Gastrocnemius medialis (tissue), 4 donors: Measurements from ENCODE around the gene PBRM1. TPM values are rescaled to one million over a fixed set of nuclear protein-coding genes. Genes with fewer than 3 reads are reported as not detected.

Experiments
- ATAC-seq, 2 donors: fragments of 150-250 bp; one replicate each; pipeline ENCODE4 v1.9.1; 2016
- DNase-seq, 2 donors: peaks; one replicate each; pipeline ENCODE4 v3.0.0-alpha.2; 2019
- H3K27ac ChIP-seq, 4 donors: fragments of 200-600 bp; sonication (generic); 1 replicate in 1 of 4; 2 replicates in 3 of 4; pipeline ENCODE4 v1.5.1; 2016 to 2018; ENCODE audit warnings: mild to moderate bottlenecking in 2 of 4, moderate library complexity in 1 of 4
- H3K27me3 ChIP-seq, 3 donors: fragments of 200-600 bp; sonication (generic) in 2 of 3; 1 replicate in 1 of 3; 2 replicates in 2 of 3; pipeline versions ENCODE4 v1.5.1 to v1.6.0; 2016 to 2019; ENCODE audit warnings: mild to moderate bottlenecking in 1 of 3, moderate library complexity in 1 of 3
- H3K36me3 ChIP-seq, 2 donors: fragments of 200-600 bp; sonication (generic) in 1 of 2; one replicate each; pipeline ENCODE4 v1.5.1; 2017 to 2018
- H3K4me1 ChIP-seq, 2 donors: fragments of 200-600 bp; sonication (generic) in 1 of 2; one replicate each; pipeline ENCODE4 v1.5.1; 2016 to 2017; ENCODE audit warnings: mild to moderate bottlenecking in 2 of 2
- H3K4me3 ChIP-seq, 4 donors: fragments of 200-600 bp; sonication (generic) in 3 of 4; 1 replicate in 1 of 4; 2 replicates in 3 of 4; pipeline ENCODE4 v1.5.1; 2016 to 2019; ENCODE audit warnings: mild to moderate bottlenecking in 2 of 4
- H3K9me3 ChIP-seq, 3 donors: fragments of 200-600 bp; sonication (generic) in 2 of 3; 1 replicate in 1 of 3; 2 replicates in 2 of 3; pipeline ENCODE4 v1.5.1; 2016 to 2019
- POLR2A ChIP-seq, 2 donors: fragments of 450-650 bp; IDR thresholded peaks; one replicate each; pipeline ENCODE4 v1.6.1; 2017; ENCODE audit warnings: antibody characterized with exemption in 2 of 2, mild to moderate bottlenecking in 2 of 2, moderate library complexity in 2 of 2
- in situ Hi-C, 4 donors: fragments of 200-750 bp; cut with MboI; loops; one replicate each; pipeline versions ENCODE4 v1.15.0 to v1.8.0; 2017; ENCODE audit warnings: low sequenced_read_pairs in 4 of 4
- intact Hi-C: fragments of 100-400 bp; cut with DNase I; formaldehyde crosslinking; loops from one replicate; pipeline ENCODE4 v1.15.1; 2023; ENCODE audit warnings: low total_unique reads
- total RNA-seq, 4 donors: library from RNA; depleted of rRNA; stranded (reverse); fragments of >200 nt; gene quantifications; one replicate each; pipeline versions ENCODE4 v1.1.0 to v1.2.3, GENCODE V29; 2016
- TF ChIP-seq, protein P1 (sequence below), 5 experiments: fragments of 450-650 bp in 3 of 5; fragments of 200-600 bp in 2 of 5; sonication (generic) in 2 of 5; IDR thresholded peaks in 4 of 5; conservative IDR thresholded peaks in 1 of 5; 1 replicate in 4 of 5; 2 replicates in 1 of 5; pipeline ENCODE4 v1.5.1; 2016 to 2019; ENCODE audit warnings: antibody characterized with exemption in 5 of 5, mild to moderate bottlenecking in 3 of 5, moderate library complexity in 3 of 5

The PBRM1 gene
- total RNA-seq, 4 donors from 2014 or later, result 22.9 to 45.2 (median 27.5) TPM

DNA sequence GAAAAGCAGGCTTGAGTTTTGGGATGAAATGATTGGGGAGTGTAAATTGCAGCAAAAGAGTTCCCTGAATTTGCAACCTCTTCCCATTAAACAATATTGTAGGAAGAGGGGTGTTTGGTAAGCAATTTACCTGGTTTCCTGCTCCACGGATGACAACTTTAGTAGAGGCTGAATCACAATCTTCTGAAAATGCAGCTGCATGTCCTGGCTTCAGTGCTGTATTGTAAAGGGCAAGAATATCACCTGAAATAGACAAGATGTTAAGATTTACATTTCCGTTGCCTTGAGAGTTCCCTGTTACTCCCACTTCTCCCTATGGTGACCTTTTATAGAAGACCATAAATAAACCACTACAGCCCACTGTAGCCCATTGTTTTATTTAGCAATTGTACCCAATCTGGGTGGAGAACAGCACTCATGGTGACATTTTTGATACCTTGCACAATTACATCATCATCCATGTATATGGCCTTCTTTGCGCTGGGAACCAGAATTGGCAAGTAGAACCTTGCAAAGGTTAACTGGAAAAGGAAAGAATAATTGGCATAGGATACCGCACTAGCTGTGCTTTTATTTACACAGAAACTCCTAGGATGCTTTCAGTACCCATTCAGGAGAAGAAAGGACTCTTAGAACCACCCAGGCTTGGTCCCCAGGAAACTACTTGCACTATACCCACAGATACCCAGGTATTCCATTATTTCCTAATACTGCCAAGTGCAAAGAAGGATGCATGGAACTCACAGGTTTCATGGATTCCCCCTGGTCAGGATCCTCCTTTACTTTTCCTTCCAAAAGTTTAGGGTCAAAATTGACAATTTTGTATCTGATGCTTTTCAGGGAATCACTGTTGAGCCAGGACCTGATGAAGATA lies 10.3 kb upstream of the PBRM1 start:
- Histone ChIP-seq H3K27ac (no peak overlapping the region), H3K9me3 (no peaks in the 10 kb centered on the region), H3K4me3 (no peak overlapping the region), H3K36me3 (peaks cover 12 to 72% of the 10 kb centered on the region in 2 donors), H3K4me1 (no peaks in the 10 kb centered on the region), H3K27me3 (no peaks in the 10 kb centered on the region)
- ATAC-seq, result no peak
- DNase-seq, result no peak
- in situ Hi-C loops (no loop called here), intact Hi-C loops (no loop called here)
- TF ChIP-seq POLR2A (IDR thresholded peaks at IDR 0.05), result no peak
- TF ChIP-seq, protein P1, sequence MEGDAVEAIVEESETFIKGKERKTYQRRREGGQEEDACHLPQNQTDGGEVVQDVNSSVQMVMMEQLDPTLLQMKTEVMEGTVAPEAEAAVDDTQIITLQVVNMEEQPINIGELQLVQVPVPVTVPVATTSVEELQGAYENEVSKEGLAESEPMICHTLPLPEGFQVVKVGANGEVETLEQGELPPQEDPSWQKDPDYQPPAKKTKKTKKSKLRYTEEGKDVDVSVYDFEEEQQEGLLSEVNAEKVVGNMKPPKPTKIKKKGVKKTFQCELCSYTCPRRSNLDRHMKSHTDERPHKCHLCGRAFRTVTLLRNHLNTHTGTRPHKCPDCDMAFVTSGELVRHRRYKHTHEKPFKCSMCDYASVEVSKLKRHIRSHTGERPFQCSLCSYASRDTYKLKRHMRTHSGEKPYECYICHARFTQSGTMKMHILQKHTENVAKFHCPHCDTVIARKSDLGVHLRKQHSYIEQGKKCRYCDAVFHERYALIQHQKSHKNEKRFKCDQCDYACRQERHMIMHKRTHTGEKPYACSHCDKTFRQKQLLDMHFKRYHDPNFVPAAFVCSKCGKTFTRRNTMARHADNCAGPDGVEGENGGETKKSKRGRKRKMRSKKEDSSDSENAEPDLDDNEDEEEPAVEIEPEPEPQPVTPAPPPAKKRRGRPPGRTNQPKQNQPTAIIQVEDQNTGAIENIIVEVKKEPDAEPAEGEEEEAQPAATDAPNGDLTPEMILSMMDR (IDR thresholded peaks at IDR 0.05 in 4 of 5, conservative IDR thresholded peaks at IDR 0.05 in 1 of 5), result no peak

DNA sequence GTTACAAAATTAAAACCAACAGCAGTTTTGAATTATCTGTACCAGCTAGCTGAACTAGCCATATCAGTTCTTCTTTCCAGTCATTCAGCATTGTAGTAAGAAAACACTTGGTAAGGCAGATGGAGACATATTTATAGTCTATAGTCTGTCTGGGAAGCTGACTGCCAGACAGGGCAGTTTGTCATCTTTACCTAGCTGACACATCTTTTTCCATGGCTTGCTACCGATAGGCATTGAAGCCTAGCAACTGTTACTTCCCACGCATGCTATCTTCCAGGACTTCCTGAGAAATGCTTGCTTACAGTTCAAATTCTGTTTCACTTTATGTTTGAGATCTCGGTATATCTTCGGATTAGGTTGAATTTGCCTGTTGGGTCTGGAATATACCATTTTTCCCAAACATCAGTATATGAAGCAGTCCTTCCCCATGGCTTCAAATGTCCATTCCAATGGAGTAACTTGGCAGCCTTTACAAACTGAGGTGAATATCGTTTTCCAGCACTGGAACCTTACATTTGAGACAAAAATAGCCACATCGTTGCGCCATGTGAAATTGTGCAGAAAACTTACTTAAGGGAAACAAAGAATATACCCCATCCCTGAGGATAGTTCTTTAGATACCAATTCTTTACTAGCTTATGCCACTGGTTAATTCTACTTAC lies 8.9 kb upstream of the PBRM1 start:
- ATAC-seq (no peak), DNase-seq (no peak)
- Histone ChIP-seq H3K27me3 (no peaks in the 10 kb centered on the region), H3K4me3 (no peak overlapping the region), H3K4me1 (no peaks in the 10 kb centered on the region), H3K27ac (no peak overlapping the region), H3K36me3 (peaks cover 12 to 86% of the 10 kb centered on the region in 2 donors), H3K9me3 (no peaks in the 10 kb centered on the region)
- no peak for TF ChIP-seq POLR2A (IDR thresholded peaks at IDR 0.05)
- TF ChIP-seq, protein P1 (IDR thresholded peaks at IDR 0.05 in 4 of 5, conservative IDR thresholded peaks at IDR 0.05 in 1 of 5), result no peak
- intact Hi-C loops, result no loop called here
- in situ Hi-C loops, result no loop called here

DNA sequence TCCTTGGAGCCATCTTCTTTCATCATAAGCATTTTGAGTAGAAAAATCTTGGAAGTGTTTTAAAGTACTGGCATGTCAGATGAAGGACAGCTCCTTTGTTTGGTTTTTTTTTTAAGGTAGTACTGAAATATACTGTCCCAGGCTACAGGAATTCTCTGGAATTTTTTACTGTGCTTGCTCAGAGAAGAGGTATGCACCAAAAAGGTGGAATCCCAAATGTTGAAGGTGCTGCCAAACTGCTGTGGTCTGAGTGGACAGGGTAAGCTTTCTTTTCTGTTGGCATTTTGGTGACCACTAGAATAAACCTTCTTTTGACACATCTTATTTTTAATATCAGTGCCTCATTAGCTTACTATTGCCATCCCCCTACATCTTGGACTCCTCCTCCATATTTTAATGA lies 7.4 kb upstream of the PBRM1 start:
- Histone ChIP-seq H3K36me3 (peaks cover 12 to 94% of the 10 kb centered on the region in 2 donors), H3K4me3 (no peak overlapping the region), H3K27me3 (no peaks in the 10 kb centered on the region), H3K27ac (no peak overlapping the region), H3K9me3 (no peaks in the 10 kb centered on the region), H3K4me1 (no peaks in the 10 kb centered on the region)
- intact Hi-C loops, result no loop called here
- ATAC-seq (no peak), DNase-seq (no peak)
- in situ Hi-C loops, result no loop called here
- TF ChIP-seq POLR2A (IDR thresholded peaks at IDR 0.05), result no peak
- TF ChIP-seq, protein P1 (IDR thresholded peaks at IDR 0.05 in 4 of 5, conservative IDR thresholded peaks at IDR 0.05 in 1 of 5), result no peak

DNA sequence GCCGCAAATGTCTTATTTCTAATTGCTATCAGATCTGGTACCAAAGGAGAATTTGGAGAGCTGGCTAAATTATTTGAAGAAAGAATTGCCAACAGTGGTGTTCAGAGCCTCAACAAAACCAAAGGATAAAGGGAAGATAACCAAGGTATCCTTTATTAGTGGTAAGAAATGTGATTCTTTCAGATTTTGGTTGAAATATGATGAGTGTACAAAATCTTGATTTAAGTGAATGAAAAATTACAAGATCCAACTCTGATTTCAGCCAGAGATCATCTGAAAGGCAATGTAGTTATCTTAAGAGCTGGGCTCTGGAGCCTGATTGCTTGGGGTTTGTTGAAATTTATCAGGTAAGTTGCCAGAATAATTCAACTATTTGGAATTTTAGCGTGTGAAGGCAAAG lies 4.8 kb upstream of the PBRM1 start:
- H3K36me3 ChIP-seq, result peaks cover 8 to 86% of the 10 kb centered on the region in 2 donors
- in situ Hi-C loops, result no loop called here
- H3K27me3 ChIP-seq, result no peaks in the 10 kb centered on the region
- no peaks in the 10 kb centered on the region for H3K9me3 ChIP-seq
- H3K4me1 ChIP-seq, result peaks cover 10 to 13% of the 10 kb centered on the region in 2 donors
- intact Hi-C loops, result no loop called here
- TF ChIP-seq POLR2A (IDR thresholded peaks at IDR 0.05), result no peak
- TF ChIP-seq, protein P1 (IDR thresholded peaks at IDR 0.05 in 4 of 5, conservative IDR thresholded peaks at IDR 0.05 in 1 of 5), result no peak
- H3K4me3 ChIP-seq, result no peak overlapping the region
- DNase-seq, result no peak
- H3K27ac ChIP-seq, result no peak overlapping the region
- ATAC-seq, result no peak
